WTC11 (cell line): ENCODE data around the gene KLHL11. TPM values are rescaled to one million over a fixed set of nuclear protein-coding genes. Genes with fewer than 3 reads are reported as not detected.

Source experiments
- CREM ChIP-seq: sonication (generic); formaldehyde crosslinking; IDR thresholded peaks from 2 replicates; pipeline ENCODE4 v1.8.1; 2022; ENCODE audit warnings: mild to moderate bottlenecking, missing genetic modification reagents, moderate library complexity
- ELF4 ChIP-seq: sonication (generic); formaldehyde crosslinking; IDR thresholded peaks from 2 replicates; pipeline ENCODE4 v1.8.1; 2022; ENCODE audit warnings: low read depth, mild to moderate bottlenecking, moderate library complexity, missing genetic modification reagents
- EMX1 ChIP-seq: fragments of 250-450 bp; sonication (Bioruptor Pico); IDR thresholded peaks from 2 replicates; pipeline ENCODE4 v1.8.0; 2021; ENCODE audit warnings: mild to moderate bottlenecking
- ERG ChIP-seq: fragments of 250-450 bp; sonication (Bioruptor Pico); IDR thresholded peaks from 2 replicates; pipeline ENCODE4 v1.8.0; 2021; ENCODE audit warnings: mild to moderate bottlenecking
- ESRRA ChIP-seq: sonication (generic); formaldehyde crosslinking; IDR thresholded peaks from 2 replicates; pipeline ENCODE4 v1.8.1; 2022; ENCODE audit warnings: mild to moderate bottlenecking, missing genetic modification reagents, borderline replicate concordance
- FOXP4 ChIP-seq: sonication (generic); formaldehyde crosslinking; IDR thresholded peaks from 2 replicates; pipeline ENCODE4 v1.8.0; 2022; ENCODE audit warnings: mild to moderate bottlenecking, missing genetic modification reagents
- HMGA2 ChIP-seq: fragments of 250-450 bp; sonication (Bioruptor Pico); IDR thresholded peaks from 2 replicates; pipeline ENCODE4 v1.4.0; 2021; ENCODE audit warnings: mild to moderate bottlenecking, moderate library complexity
- IRF1 ChIP-seq: sonication (generic); formaldehyde crosslinking; IDR thresholded peaks from 2 replicates; pipeline ENCODE4 v1.8.0; 2023; ENCODE audit warnings: missing genetic modification reagents
- IRF2 ChIP-seq: sonication (generic); formaldehyde crosslinking; IDR thresholded peaks from 2 replicates; pipeline ENCODE4 v1.8.0; 2022; ENCODE audit warnings: low read depth, missing genetic modification reagents, borderline replicate concordance
- MLX ChIP-seq: sonication (generic); formaldehyde crosslinking; IDR thresholded peaks from 2 replicates; pipeline ENCODE4 v1.8.1; 2023; ENCODE audit warnings: mild to moderate bottlenecking, missing genetic modification reagents, moderate library complexity
- MXD4 ChIP-seq: fragments of 250-450 bp; sonication (Bioruptor Pico); IDR thresholded peaks from 2 replicates; pipeline ENCODE4 v1.8.0; 2021; ENCODE audit warnings: mild to moderate bottlenecking, moderate library complexity, borderline replicate concordance
- MYBL2 ChIP-seq: sonication (generic); formaldehyde crosslinking; IDR thresholded peaks from 2 replicates; pipeline ENCODE4 v1.8.1; 2023; ENCODE audit warnings: mild to moderate bottlenecking, moderate library complexity, missing genetic modification reagents
- NFATC4 ChIP-seq: fragments of 250-450 bp; sonication (Bioruptor Pico); IDR thresholded peaks from 2 replicates; pipeline ENCODE4 v1.9.0; 2021; ENCODE audit warnings: mild to moderate bottlenecking
- NFYB ChIP-seq: sonication (generic); formaldehyde crosslinking; conservative IDR thresholded peaks from 2 replicates; pipeline ENCODE4 v1.8.0; 2022; ENCODE audit warnings: low read depth, missing genetic modification reagents
- NR1H2 ChIP-seq: sonication (generic); formaldehyde crosslinking; IDR thresholded peaks from 2 replicates; pipeline ENCODE4 v1.9.0; 2021; ENCODE audit warnings: mild to moderate bottlenecking, moderate library complexity, missing genetic modification reagents
- RORB ChIP-seq: fragments of 250-450 bp; sonication (Bioruptor Pico); IDR thresholded peaks from 2 replicates; pipeline ENCODE4 v1.9.0; 2021; ENCODE audit warnings: mild to moderate bottlenecking
- TEAD4 ChIP-seq: sonication (generic); formaldehyde crosslinking; IDR thresholded peaks from 2 replicates; pipeline ENCODE4 v1.8.0; 2022; ENCODE audit warnings: mild to moderate bottlenecking, missing genetic modification reagents
- TP53 ChIP-seq: sonication (generic); formaldehyde crosslinking; IDR thresholded peaks from 2 replicates; pipeline ENCODE4 v1.8.1; 2023; ENCODE audit warnings: mild to moderate bottlenecking, missing genetic modification reagents
- USF2 ChIP-seq: sonication (generic); formaldehyde crosslinking; IDR thresholded peaks from 2 replicates; pipeline ENCODE4 v1.8.1; 2023; ENCODE audit warnings: mild to moderate bottlenecking, missing genetic modification reagents, moderate library complexity
- ZNF232 ChIP-seq: sonication (generic); formaldehyde crosslinking; IDR thresholded peaks from 2 replicates; pipeline ENCODE4 v1.8.0; 2022; ENCODE audit warnings: mild to moderate bottlenecking, missing genetic modification reagents
- ZNF512 ChIP-seq: sonication (generic); formaldehyde crosslinking; IDR thresholded peaks from 2 replicates; pipeline ENCODE4 v1.8.1; 2022; ENCODE audit warnings: missing genetic modification reagents, borderline replicate concordance
- total RNA-seq: library from RNA; stranded (reverse); gene quantifications from 3 replicates; pipeline ENCODE4 v1.2.3, GENCODE V29; 2021
- TF ChIP-seq, protein P1 (sequence below): sonication (generic); formaldehyde crosslinking; IDR thresholded peaks from 2 replicates; pipeline ENCODE4 v1.8.0; 2022; ENCODE audit warnings: mild to moderate bottlenecking, missing genetic modification reagents
- TF ChIP-seq, protein P2 (sequence below): sonication (generic); formaldehyde crosslinking; IDR thresholded peaks from 2 replicates; pipeline ENCODE4 v1.8.0; 2022; ENCODE audit warnings: mild to moderate bottlenecking, missing genetic modification reagents
- TF ChIP-seq, protein P3 (sequence below): sonication (generic); formaldehyde crosslinking; IDR thresholded peaks from 2 replicates; pipeline ENCODE4 v1.8.1; 2022; ENCODE audit warnings: mild to moderate bottlenecking, moderate library complexity, missing genetic modification reagents
- TF ChIP-seq, protein P4 (sequence below): sonication (generic); formaldehyde crosslinking; IDR thresholded peaks from 2 replicates; pipeline ENCODE4 v1.8.1; 2023; ENCODE audit warnings: mild to moderate bottlenecking, missing genetic modification reagents, borderline replicate concordance

Gene KLHL11
- total RNA-seq, 1 experiment from 2014 or later: 15.0 TPM

GRCh38 chr17:41812381-41813151 is 52.7 kb downstream of the KLHL11 start, which contains the start of gene FKBP10 (continued):
- TF ChIP-seq, protein P1, sequence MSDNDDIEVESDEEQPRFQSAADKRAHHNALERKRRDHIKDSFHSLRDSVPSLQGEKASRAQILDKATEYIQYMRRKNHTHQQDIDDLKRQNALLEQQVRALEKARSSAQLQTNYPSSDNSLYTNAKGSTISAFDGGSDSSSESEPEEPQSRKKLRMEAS (CRISPR knock-in tag): peak; percentile 78; the same call in 1 of the 2 replicates
- TF ChIP-seq MXD4 (CRISPR knock-in tag) (no peak), IRF2 (CRISPR knock-in tag) (no peak), TEAD4 (CRISPR knock-in tag) (no peak), ESRRA (CRISPR knock-in tag) (no peak), ZNF512 (CRISPR knock-in tag) (no peak), HMGA2 (CRISPR knock-in tag) (no peak), ZNF232 (CRISPR knock-in tag) (peak; percentile 38; the same call in 1 of the 2 replicates), TP53 (CRISPR knock-in tag) (0 out of 2 replicates have a peak, but pooled peaks have one; percentile 12), CREM (CRISPR knock-in tag) (no peak), NR1H2 (CRISPR knock-in tag) (no peak), NFATC4 (CRISPR knock-in tag) (no peak), MYBL2 (CRISPR knock-in tag) (peak; percentile 38; the same call in 1 of the 2 replicates), IRF1 (CRISPR knock-in tag) (no peak), ERG (no peak), MLX (CRISPR knock-in tag) (no peak), RORB (CRISPR knock-in tag) (no peak), USF2 (CRISPR knock-in tag) (peak; percentile 43), EMX1 (CRISPR knock-in tag) (no peak), ELF4 (CRISPR knock-in tag) (no peak), FOXP4 (CRISPR knock-in tag) (no peak), NFYB (CRISPR knock-in tag) (no peak)
- TF ChIP-seq, protein P2, sequence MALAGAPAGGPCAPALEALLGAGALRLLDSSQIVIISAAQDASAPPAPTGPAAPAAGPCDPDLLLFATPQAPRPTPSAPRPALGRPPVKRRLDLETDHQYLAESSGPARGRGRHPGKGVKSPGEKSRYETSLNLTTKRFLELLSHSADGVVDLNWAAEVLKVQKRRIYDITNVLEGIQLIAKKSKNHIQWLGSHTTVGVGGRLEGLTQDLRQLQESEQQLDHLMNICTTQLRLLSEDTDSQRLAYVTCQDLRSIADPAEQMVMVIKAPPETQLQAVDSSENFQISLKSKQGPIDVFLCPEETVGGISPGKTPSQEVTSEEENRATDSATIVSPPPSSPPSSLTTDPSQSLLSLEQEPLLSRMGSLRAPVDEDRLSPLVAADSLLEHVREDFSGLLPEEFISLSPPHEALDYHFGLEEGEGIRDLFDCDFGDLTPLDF (CRISPR knock-in tag): no peak
- TF ChIP-seq, protein P3, sequence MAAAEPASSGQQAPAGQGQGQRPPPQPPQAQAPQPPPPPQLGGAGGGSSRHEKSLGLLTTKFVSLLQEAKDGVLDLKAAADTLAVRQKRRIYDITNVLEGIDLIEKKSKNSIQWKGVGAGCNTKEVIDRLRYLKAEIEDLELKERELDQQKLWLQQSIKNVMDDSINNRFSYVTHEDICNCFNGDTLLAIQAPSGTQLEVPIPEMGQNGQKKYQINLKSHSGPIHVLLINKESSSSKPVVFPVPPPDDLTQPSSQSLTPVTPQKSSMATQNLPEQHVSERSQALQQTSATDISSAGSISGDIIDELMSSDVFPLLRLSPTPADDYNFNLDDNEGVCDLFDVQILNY (CRISPR knock-in tag): no peak
- TF ChIP-seq, protein P4, sequence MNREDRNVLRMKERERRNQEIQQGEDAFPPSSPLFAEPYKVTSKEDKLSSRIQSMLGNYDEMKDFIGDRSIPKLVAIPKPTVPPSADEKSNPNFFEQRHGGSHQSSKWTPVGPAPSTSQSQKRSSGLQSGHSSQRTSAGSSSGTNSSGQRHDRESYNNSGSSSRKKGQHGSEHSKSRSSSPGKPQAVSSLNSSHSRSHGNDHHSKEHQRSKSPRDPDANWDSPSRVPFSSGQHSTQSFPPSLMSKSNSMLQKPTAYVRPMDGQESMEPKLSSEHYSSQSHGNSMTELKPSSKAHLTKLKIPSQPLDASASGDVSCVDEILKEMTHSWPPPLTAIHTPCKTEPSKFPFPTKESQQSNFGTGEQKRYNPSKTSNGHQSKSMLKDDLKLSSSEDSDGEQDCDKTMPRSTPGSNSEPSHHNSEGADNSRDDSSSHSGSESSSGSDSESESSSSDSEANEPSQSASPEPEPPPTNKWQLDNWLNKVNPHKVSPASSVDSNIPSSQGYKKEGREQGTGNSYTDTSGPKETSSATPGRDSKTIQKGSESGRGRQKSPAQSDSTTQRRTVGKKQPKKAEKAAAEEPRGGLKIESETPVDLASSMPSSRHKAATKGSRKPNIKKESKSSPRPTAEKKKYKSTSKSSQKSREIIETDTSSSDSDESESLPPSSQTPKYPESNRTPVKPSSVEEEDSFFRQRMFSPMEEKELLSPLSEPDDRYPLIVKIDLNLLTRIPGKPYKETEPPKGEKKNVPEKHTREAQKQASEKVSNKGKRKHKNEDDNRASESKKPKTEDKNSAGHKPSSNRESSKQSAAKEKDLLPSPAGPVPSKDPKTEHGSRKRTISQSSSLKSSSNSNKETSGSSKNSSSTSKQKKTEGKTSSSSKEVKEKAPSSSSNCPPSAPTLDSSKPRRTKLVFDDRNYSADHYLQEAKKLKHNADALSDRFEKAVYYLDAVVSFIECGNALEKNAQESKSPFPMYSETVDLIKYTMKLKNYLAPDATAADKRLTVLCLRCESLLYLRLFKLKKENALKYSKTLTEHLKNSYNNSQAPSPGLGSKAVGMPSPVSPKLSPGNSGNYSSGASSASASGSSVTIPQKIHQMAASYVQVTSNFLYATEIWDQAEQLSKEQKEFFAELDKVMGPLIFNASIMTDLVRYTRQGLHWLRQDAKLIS (CRISPR knock-in tag): 0 out of 2 replicates have a peak, but pooled peaks have one; percentile 8
